HepG2 (cell line): ENCODE results near the gene ANXA6. TPM values are rescaled to one million over a fixed set of nuclear protein-coding genes. Genes with fewer than 3 reads are reported as not detected.

ENCODE experiments used
- ATAC-seq: fragments of 200-7000 bp; cut with Tn5 transposase; 3 replicates; pipeline ENCODE4 v1.9.1; 2020; ENCODE audit warnings: mild to moderate bottlenecking, moderate library complexity
- BruUV-seq: library from RNA; stranded (reverse); fragments of 400-500 nt; replicated peaks from 2 replicates; lab custom pipeline; 2021; lab: Mats Ljungman, UMichigan
- CTCF ChIA-PET: fragments of 300-600 bp; formaldehyde crosslinking; extraction: SDS; loops from one replicate; lab custom pipeline; 2021; ENCODE audit warnings: low total read pairs, inconsistent platforms, low intra/inter-chr PET ratio; lab: Yijun Ruan, JAX
- POLR2A ChIA-PET: fragments of 350-600 bp; sonication (Branson Sonifier 250); formaldehyde crosslinking; loops from one replicate; lab custom pipeline; 2020; ENCODE audit warnings: antibody characterized with exemption, inconsistent platforms; lab: Yijun Ruan, JAX
- DNase-seq: peaks from one replicate; pipeline ENCODE4 v3.0.0-alpha.2; 2015; ENCODE audit warnings: low spot score
- FAIRE-seq: peaks from 3 replicates; lab custom pipeline; 2011; peaks lifted over from hg19 to GRCh38; lab: Jason Lieb, UNC
- H2AFZ ChIP-seq: one replicate; pipeline ENCODE4 v1.6.1; 2011; ENCODE audit warnings: low read length, inconsistent platforms
- H3K27ac ChIP-seq: fragments of 300-600 bp; 3 replicates; pipeline ENCODE4 v1.8.0; 2011; ENCODE audit warnings: mixed run types, mild to moderate bottlenecking, mixed read lengths, low read length, inconsistent platforms; ENCODE audit not compliant: insufficient read depth; ENCODE audit errors: extremely low read length
- H3K27me3 ChIP-seq, 2 experiments: fragments of 200-600 bp in 1 of 2; 2 replicates in 1 of 2; 3 replicates in 1 of 2; pipeline versions ENCODE4 v1.6.0 to v1.8.0; 2011; ENCODE audit warnings: low read length in 2 of 2, mild to moderate bottlenecking in 2 of 2, moderate library complexity in 2 of 2, inconsistent platforms in 1 of 2; ENCODE audit not compliant: insufficient read depth in 2 of 2, control insufficient read depth in 1 of 2
- H3K36me3 ChIP-seq, 2 experiments: fragments of 200-600 bp in 1 of 2; replicated peaks in 1 of 2; 2 replicates in 1 of 2; 3 replicates in 1 of 2; pipeline versions ENCODE4 v1.5.1 to v1.8.0; 2011; ENCODE audit warnings: low read length in 2 of 2, inconsistent platforms in 1 of 2; ENCODE audit not compliant: insufficient read depth in 2 of 2, control insufficient read depth in 1 of 2
- H3K4me1 ChIP-seq: 2 replicates; pipeline ENCODE4 v1.5.1; 2012; ENCODE audit warnings: low read length, inconsistent platforms; ENCODE audit not compliant: insufficient read depth
- H3K4me2 ChIP-seq: 2 replicates; pipeline ENCODE4 v1.6.0; 2011; ENCODE audit warnings: low read depth, low read length, inconsistent platforms
- H3K4me3 ChIP-seq, 3 experiments: fragments of 200-600 bp in 1 of 3; sonication (generic), shearing (Covaris generic) in 1 of 3; replicated peaks in 1 of 3; 2 replicates each; pipeline ENCODE4 v1.5.1; 2011 to 2016; ENCODE audit warnings: low read length in 3 of 3, inconsistent platforms in 2 of 3, low read depth in 2 of 3, mild to moderate bottlenecking in 2 of 3, control low read depth in 1 of 3, mixed read lengths in 1 of 3; ENCODE audit not compliant: insufficient read depth in 1 of 3
- H3K79me2 ChIP-seq: one replicate; pipeline ENCODE4 v1.6.1; 2011; ENCODE audit warnings: low read length, inconsistent platforms; ENCODE audit not compliant: insufficient read depth
- H3K9ac ChIP-seq: 2 replicates; pipeline ENCODE4 v1.6.0; 2011; ENCODE audit warnings: mild to moderate bottlenecking, low read depth, low read length, inconsistent platforms; ENCODE audit not compliant: insufficient read depth
- H3K9me3 ChIP-seq: 2 replicates; pipeline ENCODE4 v1.5.1; 2012; ENCODE audit warnings: mild to moderate bottlenecking, low read length
- H4K20me1 ChIP-seq: 2 replicates; pipeline ENCODE4 v1.6.0; 2011; ENCODE audit warnings: inconsistent platforms, mild to moderate bottlenecking, low read length, moderate library complexity; ENCODE audit not compliant: insufficient read depth
- BRD4 ChIP-seq: sonication (generic); formaldehyde crosslinking; IDR thresholded peaks from 2 replicates; pipeline ENCODE4 v1.4.0; 2020; ENCODE audit warnings: missing genetic modification reagents
- EEA1 ChIP-seq: sonication (generic); formaldehyde crosslinking; IDR thresholded peaks from 2 replicates; pipeline ENCODE4 v1.5.1; 2020; ENCODE audit warnings: mild to moderate bottlenecking, missing genetic modification reagents, borderline replicate concordance
- ETV6 ChIP-seq: sonication (generic); formaldehyde crosslinking; conservative IDR thresholded peaks from 2 replicates; pipeline ENCODE4 v1.4.0; 2020; ENCODE audit warnings: missing genetic modification reagents
- MAFK ChIP-seq, 2 experiments: IDR thresholded peaks in 1 of 2; conservative IDR thresholded peaks in 1 of 2; 2 replicates each; pipeline ENCODE4 v1.6.1; 2011; ENCODE audit warnings: improper control_type of control experiment in 2 of 2, low read length in 2 of 2
- NBN ChIP-seq: fragments of 450-650 bp; conservative IDR thresholded peaks from 2 replicates; pipeline ENCODE4 v1.6.1; 2017
- SIX4 ChIP-seq: sonication (generic); formaldehyde crosslinking; IDR thresholded peaks from 2 replicates; pipeline ENCODE4 v1.4.0; 2020; ENCODE audit warnings: missing genetic modification reagents
- SMARCC2 ChIP-seq: fragments of 450-650 bp; IDR thresholded peaks from 2 replicates; pipeline ENCODE4 v1.6.1; 2017; ENCODE audit warnings: antibody characterized with exemption, mild to moderate bottlenecking
- SP5 ChIP-seq: IDR thresholded peaks from 2 replicates; pipeline ENCODE4 v1.6.1; 2016; ENCODE audit warnings: low read depth, borderline replicate concordance
- ZNF329 ChIP-seq: sonication (generic); formaldehyde crosslinking; IDR thresholded peaks from 2 replicates; pipeline ENCODE4 v1.9.0; 2021; ENCODE audit warnings: low read depth, mild to moderate bottlenecking, missing genetic modification reagents
- ZNF333 ChIP-seq: sonication (generic); formaldehyde crosslinking; IDR thresholded peaks from 2 replicates; pipeline ENCODE4 v1.4.0; 2020; ENCODE audit warnings: mild to moderate bottlenecking, missing genetic modification reagents, borderline replicate concordance
- ZNF496 ChIP-seq: sonication (generic); formaldehyde crosslinking; IDR thresholded peaks from 2 replicates; pipeline ENCODE4 v1.8.1; 2023; ENCODE audit warnings: mild to moderate bottlenecking, moderate library complexity, missing genetic modification reagents; ENCODE audit not compliant: insufficient replicate concordance
- ZSCAN12 ChIP-seq: sonication (generic); formaldehyde crosslinking; IDR thresholded peaks from 2 replicates; pipeline ENCODE4 v1.9.0; 2021; ENCODE audit warnings: mild to moderate bottlenecking, missing genetic modification reagents
- ZSCAN25 ChIP-seq: sonication (generic); formaldehyde crosslinking; IDR thresholded peaks from 2 replicates; pipeline ENCODE4 v1.8.0; 2022; ENCODE audit warnings: mild to moderate bottlenecking, missing genetic modification reagents
- WGBS: methylation state at CpG from one replicate; pipeline ENCODE4 v1.1.6; 2017; ENCODE audit warnings: low lambda C conversion rate; 5-methylcytosine and 5-hydroxymethylcytosine counted together
- in situ Hi-C: cut with HindIII; loops from 2 replicates; pipeline ENCODE4 v1.10.0; 2017; ENCODE audit warnings: low pct_unique_long_range_greater_than_20kb; ENCODE audit not compliant: extremely low pct_ligation_motif_present
- intact Hi-C: fragments of 100-400 bp; cut with micrococcal nuclease; formaldehyde crosslinking; loops from one replicate; pipeline ENCODE4 v1.10.0; 2022; ENCODE audit not compliant: unreplicated experiment
- polyA plus RNA-seq, 8 experiments: library from polyadenylated mRNA; depleted of rRNA in 3 of 8; stranded (reverse) in 7 of 8; unstranded in 1 of 8; fragments of >200 nt; fragmentation: Illumina TruSeq in 4 of 8; extraction: Trizol in 4 of 8; gene quantifications; 2 replicates each; pipeline versions ENCODE4 v1.2.1 to v1.2.3, GENCODE V29; 2011 to 2016; ENCODE audit warnings: low read depth in 4 of 8, missing spikeins in 1 of 8, mixed read lengths in 1 of 8; ENCODE audit not compliant: insufficient read depth in 1 of 8
- total RNA-seq, 5 experiments: library from RNA; depleted of rRNA; stranded (reverse); fragments of >200 nt; fragmentation: Illumina TruSeq; extraction: Trizol; gene quantifications; 2 replicates each; pipeline ENCODE4 v1.2.3, GENCODE V29; 2016; ENCODE audit warnings: low read depth in 1 of 5
- TF ChIP-seq, protein P1 (sequence below): sonication (generic); formaldehyde crosslinking; conservative IDR thresholded peaks from 2 replicates; pipeline ENCODE4 v1.8.0; 2022; ENCODE audit warnings: mild to moderate bottlenecking, moderate library complexity, missing genetic modification reagents

ANXA6 gene
- total and polyA plus RNA-seq, 2 of the 13 experiments (the other 11 are each of a cell fraction or from before 2014, with no cell fraction given): 103 to 125 TPM

GRCh38 chr5:151123897-151124751 is 33.5 kb downstream of the ANXA6 start:
- WGBS: 89% methylated on average over 15 of the region's 17 CpGs
- Histone ChIP-seq H3K27me3 (no peaks in the 10 kb centered on the region), H3K4me1 (0 out of 2 replicates have a peak, but pooled peaks cover 4% of the 10 kb centered on the region), H2AFZ (no peak overlapping the region), H3K9ac (no peak overlapping the region), H3K4me2 (no peak overlapping the region), H4K20me1 (no peaks in the 10 kb centered on the region; the same call in 1 of the 2 replicates), H3K9me3 (no peaks in the 10 kb centered on the region), H3K79me2 (no peaks in the 10 kb centered on the region), H3K4me3 (no peak overlapping the region), H3K36me3 (peaks cover 37 to 73% of the 10 kb centered on the region in 2 experiments), H3K27ac (no peak overlapping the region)
- no peak for FAIRE-seq
- BruUV-seq: no TSS peak
- CTCF ChIA-PET: interaction anchor here (4.8 kb wide), 1 partner anchor 40 kb away, joined by 60 read pairs; no protein-coding TSS in a partner anchor
- POLR2A ChIA-PET: no interaction called here
- in situ Hi-C loops (loop anchor here (5.0 to 10.0 kb wide), 2 partner anchors 38 to 111 kb away; no protein-coding TSS in a partner anchor), intact Hi-C loops (no loop called here)
- no peak for TF ChIP-seq ETV6 (CRISPR knock-in tag)
- no peak for TF ChIP-seq ZSCAN12
- no peak for TF ChIP-seq SP5 (CRISPR knock-in tag)
- TF ChIP-seq NBN: no peak
- TF ChIP-seq ZNF496: no peak
- TF ChIP-seq, protein P1, sequence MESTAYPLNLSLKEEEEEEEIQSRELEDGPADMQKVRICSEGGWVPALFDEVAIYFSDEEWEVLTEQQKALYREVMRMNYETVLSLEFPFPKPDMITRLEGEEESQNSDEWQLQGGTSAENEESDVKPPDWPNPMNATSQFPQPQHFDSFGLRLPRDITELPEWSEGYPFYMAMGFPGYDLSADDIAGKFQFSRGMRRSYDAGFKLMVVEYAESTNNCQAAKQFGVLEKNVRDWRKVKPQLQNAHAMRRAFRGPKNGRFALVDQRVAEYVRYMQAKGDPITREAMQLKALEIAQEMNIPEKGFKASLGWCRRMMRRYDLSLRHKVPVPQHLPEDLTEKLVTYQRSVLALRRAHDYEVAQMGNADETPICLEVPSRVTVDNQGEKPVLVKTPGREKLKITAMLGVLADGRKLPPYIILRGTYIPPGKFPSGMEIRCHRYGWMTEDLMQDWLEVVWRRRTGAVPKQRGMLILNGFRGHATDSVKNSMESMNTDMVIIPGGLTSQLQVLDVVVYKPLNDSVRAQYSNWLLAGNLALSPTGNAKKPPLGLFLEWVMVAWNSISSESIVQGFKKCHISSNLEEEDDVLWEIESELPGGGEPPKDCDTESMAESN (CRISPR knock-in tag): no peak
- no peak for TF ChIP-seq MAFK (conservative IDR thresholded peaks at IDR 0.05 in 1 of 2, IDR thresholded peaks at IDR 0.05 in 1 of 2; ENCODE audit: low read length in 2 of 2)
- no peak for TF ChIP-seq SIX4 (CRISPR knock-in tag)
- no peak for TF ChIP-seq ZSCAN25
- TF ChIP-seq EEA1 (CRISPR knock-in tag): no peak
- TF ChIP-seq SMARCC2: no peak
- no peak for TF ChIP-seq ZNF329
- TF ChIP-seq ZNF333 (CRISPR knock-in tag): no peak
- TF ChIP-seq BRD4 (CRISPR knock-in tag): no peak
- DNase-seq: no peak
- no peak for ATAC-seq
